Measurements from ENCODE around the gene NKAPD1. TPM values are rescaled to one million over a fixed set of nuclear protein-coding genes. Genes with fewer than 3 reads are reported as not detected.

NKAPD1 gene
- total RNA-seq, 4 donors from 2014 or later, result 14.4 to 31.7 (median 17.2) TPM

- H3K4me3 ChIP-seq, result no peak overlapping the region
- peaks cover 0 to 5% (median 0%) of the 10 kb centered on the region in 4 donors for H3K4me1 ChIP-seq
- WGBS, 2 donors, result 70 to 72% methylated on average over 5 of the region's 5 CpGs
- no peaks in the 10 kb centered on the region for H3K36me3 ChIP-seq
- H3K27ac ChIP-seq, result no peak overlapping the region
- no peaks in the 10 kb centered on the region for H3K27me3 ChIP-seq
- DNase-seq (ENCODE audit: low spot score in 2 of 2), result no peak
- H3K9me3 ChIP-seq, result no peaks in the 10 kb centered on the region
- TF ChIP-seq EP300 (IDR thresholded peaks at IDR 0.05), result no peak
- TF ChIP-seq POLR2A (IDR thresholded peaks at IDR 0.05), result no peak
- no peak for TF ChIP-seq CTCF (IDR thresholded peaks at IDR 0.05)
Measured at GRCh38 chr11:112115386-112115785, 41.3 kb downstream of the NKAPD1 start.

GRCh38 chr11:112118176-112118575, 44.1 kb downstream of the NKAPD1 start:
- H3K4me3 ChIP-seq, result no peak overlapping the region
- H3K4me1 ChIP-seq, result peaks cover 0 to 5% (median 0%) of the 10 kb centered on the region in 4 donors
- no peak overlapping the region for H3K27ac ChIP-seq
- WGBS, 2 donors, result 83 to 90% methylated on average over 2 of the region's 2 CpGs
- H3K36me3 ChIP-seq, result no peaks in the 10 kb centered on the region
- no peak for DNase-seq (ENCODE audit: low spot score in 2 of 2)
- no peaks in the 10 kb centered on the region for H3K9me3 ChIP-seq
- no peaks in the 10 kb centered on the region for H3K27me3 ChIP-seq
- no peak for TF ChIP-seq CTCF (IDR thresholded peaks at IDR 0.05)
- TF ChIP-seq EP300 (IDR thresholded peaks at IDR 0.05), result no peak
- TF ChIP-seq POLR2A (IDR thresholded peaks at IDR 0.05), result no peak

GRCh38 chr11:112121981-112122615, 48.0 kb downstream of the NKAPD1 start:
- Histone ChIP-seq H3K4me1 (no peaks in the 10 kb centered on the region), H3K4me3 (no peak overlapping the region), H3K9me3 (no peaks in the 10 kb centered on the region), H3K36me3 (no peaks in the 10 kb centered on the region), H3K27ac (no peak overlapping the region), H3K27me3 (no peaks in the 10 kb centered on the region)
- WGBS, 2 donors, result 75 to 80% methylated on average over 5 of the region's 5 CpGs
- no peak for DNase-seq (ENCODE audit: low spot score in 2 of 2)
- TF ChIP-seq CTCF (IDR thresholded peaks at IDR 0.05) (no peak), POLR2A (IDR thresholded peaks at IDR 0.05) (no peak), EP300 (IDR thresholded peaks at IDR 0.05) (no peak)

GRCh38 chr11:112123129-112123528, 49.0 kb downstream of the NKAPD1 start:
- no peaks in the 10 kb centered on the region for H3K9me3 ChIP-seq

More at GRCh38 chr11:112123129-112123528, 49.0 kb downstream of the NKAPD1 start:
- no peak for DNase-seq (ENCODE audit: low spot score in 2 of 2)
- no peaks in the 10 kb centered on the region for H3K36me3 ChIP-seq
- no peaks in the 10 kb centered on the region for H3K27me3 ChIP-seq
- TF ChIP-seq EP300 (IDR thresholded peaks at IDR 0.05) (no peak), CTCF (IDR thresholded peaks at IDR 0.05) (no peak), POLR2A (IDR thresholded peaks at IDR 0.05) (no peak)
- H3K4me3 ChIP-seq, result no peak overlapping the region
- H3K4me1 ChIP-seq, result no peaks in the 10 kb centered on the region
- WGBS, 2 donors, result 77 to 80% methylated on average over 4 of the region's 4 CpGs
- H3K27ac ChIP-seq, result no peak overlapping the region
